ENCODE data around the gene SMARCA2. TPM values are rescaled to one million over a fixed set of nuclear protein-coding genes. Genes with fewer than 3 reads are reported as not detected.

SMARCA2 gene
- total and polyA plus RNA-seq, 9 of the 15 experiments (the other 6 are each of a cell fraction or from before 2014, with no cell fraction given) = 8.0 to 34.8 (median 25.5) TPM

DNA sequence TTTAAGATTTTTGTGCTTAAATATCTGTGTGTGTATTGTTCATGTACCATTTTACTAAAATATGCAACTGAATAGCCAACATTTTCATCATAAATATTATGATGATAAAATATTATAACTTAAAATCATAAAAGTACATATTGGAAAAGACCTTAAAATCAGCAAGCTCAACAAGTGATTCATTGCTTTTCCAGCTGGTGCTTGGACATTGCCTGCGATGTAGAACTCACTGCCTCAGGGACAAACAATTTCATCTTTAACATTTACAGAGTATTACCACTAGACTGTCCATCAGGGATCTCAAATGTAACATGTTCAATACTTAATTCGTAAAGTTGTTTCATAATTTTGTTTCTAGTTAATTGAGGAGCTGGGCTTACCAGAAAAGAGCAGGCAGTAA, 17.5 kb upstream of the SMARCA2 start:
- 0% methylated on average over 2 of the region's 2 CpGs for WGBS (ENCODE audit: insufficient coverage, low coverage, missing lambda C conversion rate)
- no peaks in the 10 kb centered on the region; a peak in 1 of 5 replicates for H3K4me1 ChIP-seq (replicated peaks in 1 of 2; ENCODE audit: control insufficient read depth in 2 of 2, insufficient read depth in 2 of 2, low read length in 2 of 2)
- no peak for FAIRE-seq
- no peak overlapping the region for H3K9ac ChIP-seq (ENCODE audit: insufficient read depth in 1 of 2, low read depth in 2 of 2, low read length in 2 of 2)
- no peaks in the 10 kb centered on the region for H3K36me3 ChIP-seq (ENCODE audit: control insufficient read depth, insufficient read depth, low read length)
- peaks cover 0 to 7% of the 10 kb centered on the region in 2 experiments; a peak in 2 of 5 replicates for H3K27me3 ChIP-seq (ENCODE audit: control insufficient read depth in 2 of 2, insufficient read depth in 2 of 2, low read length in 2 of 2)
- no TSS peak for BruUV-seq (replicated peaks)
- no peaks in the 10 kb centered on the region for H4K20me1 ChIP-seq (replicated peaks; ENCODE audit: control insufficient read depth, insufficient read depth, low read length)
- ATAC-seq = no peak
- H3K4me2 ChIP-seq (ENCODE audit: insufficient read depth, low read length) = no peak overlapping the region
- POLR2A ChIA-PET = interaction anchor here (1.4 kb wide), 1 partner anchor 17 kb away, joined by 3 read pairs; the partner anchor contains the start of gene SMARCA2
- intact Hi-C loops (cut with micrococcal nuclease) = no loop called here
- no peak overlapping the region for H2AFZ ChIP-seq (ENCODE audit: low read depth, low read length)
- CTCF ChIA-PET (ENCODE audit: low intra/inter-chr PET ratio) = no interaction called here
- no peak for DNase-seq (ENCODE audit: extremely low read depth in 1 of 4, low spot score in 3 of 4)
- in situ Hi-C loops (cut with MboI) = no loop called here
- H3K79me2 ChIP-seq (ENCODE audit: control insufficient read depth, insufficient read depth, low read length) = no peaks in the 10 kb centered on the region
- no peaks in the 10 kb centered on the region for H3K9me3 ChIP-seq (replicated peaks; ENCODE audit: control insufficient read depth, insufficient read depth, low read depth, low read length)
- H3K27ac ChIP-seq (ENCODE audit: extremely low read depth, low read depth, low read length) = no peak overlapping the region
- H3K4me3 ChIP-seq = no peak overlapping the region
- no peaks in the 10 kb centered on the region for H3K9me1 ChIP-seq (ENCODE audit: control insufficient read depth, insufficient read depth, low read length)
- TF ChIP-seq FOXK2 (conservative IDR thresholded peaks at IDR 0.05 in 1 of 2, IDR thresholded peaks at IDR 0.05 in 1 of 2; ENCODE audit: low read depth in 2 of 2) (no peak), KAT2B (IDR thresholded peaks at IDR 0.05; ENCODE audit: low read depth, low read length) (no peak), CSDE1 (IDR thresholded peaks at IDR 0.05) (no peak), NRF1 (conservative IDR thresholded peaks at IDR 0.05 in 1 of 2, IDR thresholded peaks at IDR 0.05 in 1 of 2) (no peak), CREM (IDR thresholded peaks at IDR 0.05; ENCODE audit: low read depth) (no peak), TCF7L2 (IDR thresholded peaks at IDR 0.05; ENCODE audit: low read depth, low read length) (no peak), MAZ (CRISPR knock-in tag; conservative IDR thresholded peaks at IDR 0.05 in 1 of 2, IDR thresholded peaks at IDR 0.05 in 1 of 2) (no peak), ETV1 (tag; conservative IDR thresholded peaks at IDR 0.05; ENCODE audit: low read depth) (no peak), POLR2A (conservative IDR thresholded peaks at IDR 0.05) (no peak), HNRNPUL1 (IDR thresholded peaks at IDR 0.05; ENCODE audit: low read length) (no peak), KDM4B (IDR thresholded peaks at IDR 0.05; ENCODE audit: borderline replicate concordance in 2 of 2, low read depth in 1 of 2) (no peak), U2AF1 (optimal IDR thresholded peaks at IDR 0.05; ENCODE audit: low read depth, low read length) (no peak), HMBOX1 (IDR thresholded peaks at IDR 0.05) (no peak), HES1 (IDR thresholded peaks at IDR 0.05; ENCODE audit: low read depth) (no peak), ATF7 (IDR thresholded peaks at IDR 0.05) (no peak)
- TF ChIP-seq, protein P1, sequence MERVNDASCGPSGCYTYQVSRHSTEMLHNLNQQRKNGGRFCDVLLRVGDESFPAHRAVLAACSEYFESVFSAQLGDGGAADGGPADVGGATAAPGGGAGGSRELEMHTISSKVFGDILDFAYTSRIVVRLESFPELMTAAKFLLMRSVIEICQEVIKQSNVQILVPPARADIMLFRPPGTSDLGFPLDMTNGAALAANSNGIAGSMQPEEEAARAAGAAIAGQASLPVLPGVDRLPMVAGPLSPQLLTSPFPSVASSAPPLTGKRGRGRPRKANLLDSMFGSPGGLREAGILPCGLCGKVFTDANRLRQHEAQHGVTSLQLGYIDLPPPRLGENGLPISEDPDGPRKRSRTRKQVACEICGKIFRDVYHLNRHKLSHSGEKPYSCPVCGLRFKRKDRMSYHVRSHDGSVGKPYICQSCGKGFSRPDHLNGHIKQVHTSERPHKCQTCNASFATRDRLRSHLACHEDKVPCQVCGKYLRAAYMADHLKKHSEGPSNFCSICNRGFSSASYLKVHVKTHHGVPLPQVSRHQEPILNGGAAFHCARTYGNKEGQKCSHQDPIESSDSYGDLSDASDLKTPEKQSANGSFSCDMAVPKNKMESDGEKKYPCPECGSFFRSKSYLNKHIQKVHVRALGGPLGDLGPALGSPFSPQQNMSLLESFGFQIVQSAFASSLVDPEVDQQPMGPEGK (CRISPR knock-in tag; IDR thresholded peaks at IDR 0.05; ENCODE audit: borderline replicate concordance) = no peak
- TF ChIP-seq, protein P2, sequence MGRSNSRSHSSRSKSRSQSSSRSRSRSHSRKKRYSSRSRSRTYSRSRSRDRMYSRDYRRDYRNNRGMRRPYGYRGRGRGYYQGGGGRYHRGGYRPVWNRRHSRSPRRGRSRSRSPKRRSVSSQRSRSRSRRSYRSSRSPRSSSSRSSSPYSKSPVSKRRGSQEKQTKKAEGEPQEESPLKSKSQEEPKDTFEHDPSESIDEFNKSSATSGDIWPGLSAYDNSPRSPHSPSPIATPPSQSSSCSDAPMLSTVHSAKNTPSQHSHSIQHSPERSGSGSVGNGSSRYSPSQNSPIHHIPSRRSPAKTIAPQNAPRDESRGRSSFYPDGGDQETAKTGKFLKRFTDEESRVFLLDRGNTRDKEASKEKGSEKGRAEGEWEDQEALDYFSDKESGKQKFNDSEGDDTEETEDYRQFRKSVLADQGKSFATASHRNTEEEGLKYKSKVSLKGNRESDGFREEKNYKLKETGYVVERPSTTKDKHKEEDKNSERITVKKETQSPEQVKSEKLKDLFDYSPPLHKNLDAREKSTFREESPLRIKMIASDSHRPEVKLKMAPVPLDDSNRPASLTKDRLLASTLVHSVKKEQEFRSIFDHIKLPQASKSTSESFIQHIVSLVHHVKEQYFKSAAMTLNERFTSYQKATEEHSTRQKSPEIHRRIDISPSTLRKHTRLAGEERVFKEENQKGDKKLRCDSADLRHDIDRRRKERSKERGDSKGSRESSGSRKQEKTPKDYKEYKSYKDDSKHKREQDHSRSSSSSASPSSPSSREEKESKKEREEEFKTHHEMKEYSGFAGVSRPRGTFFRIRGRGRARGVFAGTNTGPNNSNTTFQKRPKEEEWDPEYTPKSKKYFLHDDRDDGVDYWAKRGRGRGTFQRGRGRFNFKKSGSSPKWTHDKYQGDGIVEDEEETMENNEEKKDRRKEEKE (IDR thresholded peaks at IDR 0.05; ENCODE audit: borderline replicate concordance in 1 of 2, control insufficient read depth in 1 of 2, low read depth in 2 of 2, low read length in 1 of 2) = no peak

Measured in K562 (cell line).